SK-MEL-5 (cell line): ENCODE measurements around the gene AGBL4. TPM values are rescaled to one million over a fixed set of nuclear protein-coding genes. Genes with fewer than 3 reads are reported as not detected.

ENCODE experiments used
- DNase-seq: peaks from one replicate; pipeline ENCODE4 v3.0.0-alpha.2; 2016; ENCODE audit warnings: low read depth, low spot score
- in situ Hi-C: cut with HindIII; loops from 2 replicates; pipeline ENCODE4 v1.10.0; 2016; ENCODE audit warnings: low sequenced_read_pairs, high pct_unique_total_duplicates, low pct_unique_long_range_greater_than_20kb
- total RNA-seq: library from RNA; depleted of rRNA; stranded (reverse); fragments of >200 nt; shearing (Covaris generic); gene quantifications from 2 replicates; pipeline ENCODE4 v1.2.3, GENCODE V29; 2014

Gene AGBL4
- total RNA-seq, 1 experiment from 2014 or later = 0.50 TPM

- in situ Hi-C loops = no loop called here
- no peak for DNase-seq
These were observed 1105.7 kb downstream of the AGBL4 start for GRCh38 chr1:48917901-48918603.

DNA sequence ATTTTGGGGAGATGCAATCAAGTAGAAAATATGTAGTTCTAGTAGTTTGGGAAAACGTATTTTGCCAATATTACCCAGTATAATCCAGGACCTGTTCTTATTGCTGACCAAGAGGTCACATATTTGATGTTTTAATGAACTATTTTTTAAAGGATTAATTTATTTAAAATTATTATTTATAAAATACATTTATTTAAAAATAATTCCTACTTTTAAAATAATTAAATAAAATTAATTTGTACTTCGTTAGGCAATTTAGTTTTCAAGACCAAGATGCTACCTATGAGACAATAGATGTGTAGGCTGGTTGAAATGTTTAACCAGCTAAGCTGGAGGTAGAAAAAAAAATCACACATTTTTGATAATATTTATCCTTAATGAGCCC, 1106.7 kb downstream of the AGBL4 start:
- DNase-seq = no peak
- in situ Hi-C loops = no loop called here

GRCh38 chr1:48916130-48917069, 1107.4 kb downstream of the AGBL4 start:
- peak; percentile 70 for DNase-seq
- in situ Hi-C loops = no loop called here

DNA sequence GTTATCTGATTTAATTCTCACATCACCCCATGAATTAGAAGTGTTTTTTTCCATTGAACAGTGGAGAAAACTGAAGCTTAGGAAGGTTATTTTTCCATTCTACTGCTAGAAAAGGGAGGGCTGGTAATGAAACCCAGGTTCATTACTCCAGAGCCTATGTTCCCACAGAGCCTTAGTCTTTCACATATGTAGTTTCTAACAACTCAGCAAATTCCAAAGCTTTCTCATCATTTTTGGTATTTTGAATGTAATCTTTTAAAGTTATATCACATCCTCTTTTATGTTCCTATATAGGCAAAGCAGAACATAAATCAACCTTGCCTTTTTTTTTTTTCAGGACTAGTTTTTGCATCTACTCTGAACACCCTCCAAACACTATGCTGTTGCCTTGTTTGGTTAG, 1115.1 kb downstream of the AGBL4 start:
- DNase-seq = no peak
- in situ Hi-C loops = no loop called here

DNA sequence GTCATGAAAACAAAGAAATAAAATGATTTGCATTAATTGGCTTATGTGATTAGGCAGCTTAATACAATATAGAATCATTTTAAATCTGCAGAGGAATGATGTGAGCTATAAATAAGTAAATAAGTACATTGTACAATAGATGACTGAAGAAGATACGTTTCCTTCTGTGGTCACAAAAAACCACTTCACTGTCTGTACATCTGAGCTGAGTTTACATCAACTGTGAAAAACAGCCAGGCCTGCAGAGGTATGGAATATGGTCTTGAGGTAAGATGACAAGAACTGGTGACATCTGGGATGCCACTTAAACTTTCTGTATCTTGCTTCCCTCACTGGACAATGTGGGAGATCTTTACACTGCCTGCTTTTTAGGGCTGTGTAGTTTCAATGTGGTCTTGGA, 1117.0 kb downstream of the AGBL4 start:
- in situ Hi-C loops = no loop called here
- no peak for DNase-seq

DNA sequence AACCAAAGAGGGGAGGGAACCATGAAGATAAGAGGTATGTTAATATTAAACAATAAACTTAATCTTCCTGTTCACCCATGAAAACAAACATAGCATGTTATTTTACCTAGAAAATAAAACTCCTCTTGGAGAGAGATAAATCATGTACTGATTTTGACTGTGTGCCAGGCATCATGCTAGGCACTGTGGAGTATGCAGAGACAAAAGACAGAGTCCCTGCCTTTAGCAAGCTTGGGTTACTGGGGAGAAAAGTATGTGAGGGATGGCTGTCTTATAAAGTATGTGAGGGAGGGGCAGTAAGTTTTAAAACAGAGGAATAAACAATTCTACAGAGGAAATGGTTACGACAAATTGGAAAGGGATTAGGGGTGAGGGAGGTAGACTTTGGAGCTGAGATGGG, 1117.6 kb downstream of the AGBL4 start:
- DNase-seq = no peak
- in situ Hi-C loops = no loop called here

GRCh38 chr1:48903291-48903690, 1120.5 kb downstream of the AGBL4 start:
- in situ Hi-C loops = no loop called here

GRCh38 chr1:48898894-48899293, 1124.9 kb downstream of the AGBL4 start:
- in situ Hi-C loops = no loop called here
- DNase-seq = no peak

More at GRCh38 chr1:48903291-48903690, 1120.5 kb downstream of the AGBL4 start:
- DNase-seq = no peak

- in situ Hi-C loops = no loop called here
- no peak for DNase-seq
These were observed 1134.1 kb downstream of the AGBL4 start for GRCh38 chr1:48889615-48890014.

GRCh38 chr1:48889082-48889481, 1134.7 kb downstream of the AGBL4 start:
- in situ Hi-C loops = no loop called here
- no peak for DNase-seq

- in situ Hi-C loops = no loop called here
- no peak for DNase-seq
These were observed 1136.0 kb downstream of the AGBL4 start for GRCh38 chr1:48887796-48888195.

DNA sequence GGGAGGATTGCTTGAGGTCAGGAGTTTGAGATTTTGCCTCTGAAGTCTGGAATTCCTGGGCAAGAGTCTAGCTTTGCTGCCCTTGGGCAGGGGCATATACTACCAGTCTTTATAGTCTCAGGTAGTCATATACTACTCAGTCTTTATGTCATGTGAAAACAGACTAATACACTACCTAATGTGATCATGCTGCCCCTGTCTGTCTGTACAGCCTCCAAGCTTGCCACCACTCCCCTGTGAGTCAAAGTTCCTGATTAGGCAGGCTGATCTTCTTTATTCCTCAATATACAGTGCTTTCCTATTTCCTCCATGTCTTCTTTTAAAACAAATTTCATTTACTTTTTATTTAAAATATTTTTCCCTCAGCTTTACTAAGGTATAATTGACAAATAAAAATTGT, 1141.7 kb downstream of the AGBL4 start:
- in situ Hi-C loops = no loop called here
- DNase-seq = no peak

DNA sequence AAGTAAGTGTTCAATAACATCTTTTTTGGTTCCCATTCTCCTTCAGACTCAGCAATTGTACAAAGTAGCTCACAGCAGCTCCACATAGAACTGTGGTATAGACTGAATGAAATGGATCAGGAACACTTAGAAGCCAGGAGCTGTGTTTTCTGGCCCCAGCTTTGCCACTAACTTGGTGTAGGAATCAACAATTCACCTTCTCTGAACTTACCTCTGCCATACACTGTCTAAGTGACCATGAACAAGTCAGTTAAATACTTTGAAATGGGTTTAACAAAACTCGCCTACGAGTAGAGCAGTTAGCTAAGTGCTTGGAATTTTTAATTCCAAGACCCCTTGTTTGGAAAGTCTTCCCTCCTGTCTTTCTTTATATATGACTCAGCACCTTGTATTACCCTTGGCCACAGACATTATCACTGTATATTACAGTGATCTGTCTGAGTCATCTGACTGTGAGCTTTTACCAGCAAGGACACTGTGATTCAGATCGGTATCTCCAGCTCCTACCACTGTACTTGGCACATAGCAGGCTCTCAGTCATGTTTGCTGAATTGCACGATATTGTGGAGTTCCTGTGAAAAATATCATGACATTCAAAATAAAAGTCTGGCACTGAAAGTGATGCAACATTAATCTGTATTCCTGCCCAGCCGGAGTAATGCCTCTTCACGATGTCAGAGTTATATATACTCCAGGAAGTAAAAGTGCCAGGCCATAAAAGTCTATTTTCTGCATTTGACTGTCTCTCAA, 1145.4 kb downstream of the AGBL4 start:
- no peak for DNase-seq
- in situ Hi-C loops = no loop called here

- in situ Hi-C loops = no loop called here
- no peak for DNase-seq
These were observed 1147.4 kb downstream of the AGBL4 start for GRCh38 chr1:48876330-48876785.

DNA sequence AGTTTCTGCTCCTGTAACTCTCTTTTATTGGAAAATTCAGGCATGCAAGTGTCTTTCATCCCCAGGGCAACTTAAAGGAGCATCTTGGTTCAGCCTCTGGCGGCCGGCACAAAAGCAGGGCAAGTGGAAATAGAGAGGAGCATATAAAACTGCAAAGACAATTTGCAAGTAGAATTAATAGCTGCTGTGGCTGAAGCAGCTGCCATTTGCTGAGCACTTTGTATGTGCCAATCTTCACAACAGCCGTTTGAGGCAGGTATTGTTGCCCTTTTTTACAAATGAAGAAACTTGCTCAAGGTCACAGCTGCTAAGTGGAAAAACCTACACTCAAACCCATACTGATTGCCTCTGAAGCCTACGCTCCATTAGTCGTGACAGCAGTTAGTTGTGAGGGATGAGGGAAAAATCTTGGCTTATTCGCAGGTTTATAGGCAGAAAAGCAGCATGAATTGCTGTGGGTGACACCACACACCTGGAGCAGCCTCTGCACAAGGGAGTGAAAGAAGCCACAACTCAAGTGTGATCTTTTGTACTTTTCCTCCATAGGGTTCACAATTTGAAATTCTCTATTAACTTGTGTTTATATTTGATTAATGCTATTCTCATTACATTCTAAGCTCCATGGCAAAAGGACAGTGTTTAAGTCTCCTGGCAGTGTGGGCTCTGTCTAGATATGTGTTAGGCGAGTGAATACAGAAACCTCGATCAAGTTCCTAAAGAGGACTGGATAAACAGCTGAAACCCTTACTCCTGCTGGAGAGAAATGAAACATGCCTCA, 1148.0 kb downstream of the AGBL4 start:
- in situ Hi-C loops = no loop called here
- DNase-seq = no peak

- in situ Hi-C loops = no loop called here
- no peak for DNase-seq
These were observed 1149.8 kb downstream of the AGBL4 start for GRCh38 chr1:48873944-48874343.

- in situ Hi-C loops = no loop called here
- DNase-seq = peak; percentile 32
These were observed 1153.2 kb downstream of the AGBL4 start for GRCh38 chr1:48870596-48870995.
